GM12875 (cell line): ENCODE data around the gene CDH4.

Experiments
- H3K4me3 ChIP-seq: one replicate; pipeline ENCODE4 v1.5.1; 2011; ENCODE audit warnings: low read depth, low read length, control low read depth
- TF ChIP-seq, protein P1 (sequence below): IDR thresholded peaks from 2 replicates; pipeline ENCODE4 v1.5.1; 2011; ENCODE audit warnings: low read depth, mild to moderate bottlenecking, control low read depth, inconsistent platforms, low read length, moderate library complexity, borderline replicate concordance; ENCODE audit not compliant: insufficient read depth

Gene CDH4

DNA sequence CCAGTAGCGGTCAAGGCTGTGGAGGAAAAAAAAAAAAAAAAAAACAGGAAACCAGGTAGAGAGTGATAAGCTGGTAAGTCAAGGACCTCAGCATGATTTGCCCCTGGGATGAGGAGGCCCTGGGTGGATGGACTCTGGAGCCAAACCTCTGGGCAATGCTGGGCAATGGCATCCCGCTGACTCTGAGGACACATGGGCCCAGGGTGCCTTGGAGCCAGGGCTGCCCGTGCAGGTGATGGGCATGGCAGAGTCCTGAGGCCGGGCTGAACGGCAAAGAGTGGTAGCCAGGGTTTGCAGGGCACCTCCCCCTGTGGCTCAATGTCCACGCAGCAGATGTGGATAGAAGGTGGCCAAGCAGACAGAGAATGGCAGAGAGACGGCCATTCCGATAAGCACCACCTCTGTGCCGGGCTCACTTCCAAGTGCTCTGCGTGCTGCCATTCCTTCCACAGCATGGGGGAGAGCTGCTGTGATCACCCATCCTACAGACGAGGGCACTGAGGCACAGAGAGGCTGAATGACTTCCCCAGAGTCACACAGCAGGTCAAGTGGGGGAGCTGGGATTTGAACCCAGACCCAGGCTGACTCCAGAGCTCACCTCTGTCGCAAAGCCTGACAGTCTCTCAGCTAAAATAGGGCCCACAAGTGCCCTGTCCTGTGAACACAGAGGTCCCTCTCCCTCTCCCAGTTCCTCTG is 353.9 kb downstream of the CDH4 start:
- no peak overlapping the region for H3K4me3 ChIP-seq
- TF ChIP-seq, protein P1, sequence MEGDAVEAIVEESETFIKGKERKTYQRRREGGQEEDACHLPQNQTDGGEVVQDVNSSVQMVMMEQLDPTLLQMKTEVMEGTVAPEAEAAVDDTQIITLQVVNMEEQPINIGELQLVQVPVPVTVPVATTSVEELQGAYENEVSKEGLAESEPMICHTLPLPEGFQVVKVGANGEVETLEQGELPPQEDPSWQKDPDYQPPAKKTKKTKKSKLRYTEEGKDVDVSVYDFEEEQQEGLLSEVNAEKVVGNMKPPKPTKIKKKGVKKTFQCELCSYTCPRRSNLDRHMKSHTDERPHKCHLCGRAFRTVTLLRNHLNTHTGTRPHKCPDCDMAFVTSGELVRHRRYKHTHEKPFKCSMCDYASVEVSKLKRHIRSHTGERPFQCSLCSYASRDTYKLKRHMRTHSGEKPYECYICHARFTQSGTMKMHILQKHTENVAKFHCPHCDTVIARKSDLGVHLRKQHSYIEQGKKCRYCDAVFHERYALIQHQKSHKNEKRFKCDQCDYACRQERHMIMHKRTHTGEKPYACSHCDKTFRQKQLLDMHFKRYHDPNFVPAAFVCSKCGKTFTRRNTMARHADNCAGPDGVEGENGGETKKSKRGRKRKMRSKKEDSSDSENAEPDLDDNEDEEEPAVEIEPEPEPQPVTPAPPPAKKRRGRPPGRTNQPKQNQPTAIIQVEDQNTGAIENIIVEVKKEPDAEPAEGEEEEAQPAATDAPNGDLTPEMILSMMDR: no peak

DNA sequence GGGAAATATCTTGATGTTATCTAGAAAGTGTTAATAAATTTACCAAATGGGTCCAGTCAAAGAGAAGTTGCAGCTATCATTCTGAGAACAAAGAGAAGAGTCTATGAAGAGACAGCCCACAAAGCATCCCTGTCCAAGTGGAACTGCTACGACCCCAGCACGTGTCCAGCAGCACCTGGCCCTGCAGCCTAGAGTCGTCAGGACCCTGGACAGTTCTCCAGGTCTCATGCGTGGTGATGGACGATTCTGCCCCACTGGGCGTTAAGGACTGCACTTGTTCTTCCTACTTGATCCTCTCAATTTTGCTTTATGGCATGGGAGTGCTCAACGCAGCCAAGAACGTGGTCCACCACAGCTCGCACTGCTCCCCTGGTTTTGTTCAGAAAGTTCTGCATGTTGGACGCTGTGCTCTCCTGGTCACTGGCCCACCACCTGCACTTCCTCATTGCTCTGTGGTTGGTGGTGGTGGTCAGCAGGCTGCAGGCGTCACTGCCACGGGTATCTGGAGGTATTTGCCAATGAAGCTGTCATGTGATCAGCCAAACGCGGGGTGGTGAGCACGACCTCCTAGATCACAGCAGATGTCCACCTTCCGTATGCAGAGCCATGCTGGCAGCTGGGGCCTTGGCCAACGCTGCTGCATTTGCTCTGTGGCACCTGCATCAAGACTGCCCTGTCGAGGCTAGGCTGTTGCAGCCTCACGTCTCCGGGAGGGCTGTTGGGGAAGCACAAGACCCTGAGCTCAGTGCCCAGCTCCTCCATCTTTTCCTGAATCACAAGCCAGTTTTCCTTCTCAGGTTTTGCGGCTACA is 356.4 kb downstream of the CDH4 start:
- no peak overlapping the region for H3K4me3 ChIP-seq
- TF ChIP-seq, protein P1: no peak

DNA sequence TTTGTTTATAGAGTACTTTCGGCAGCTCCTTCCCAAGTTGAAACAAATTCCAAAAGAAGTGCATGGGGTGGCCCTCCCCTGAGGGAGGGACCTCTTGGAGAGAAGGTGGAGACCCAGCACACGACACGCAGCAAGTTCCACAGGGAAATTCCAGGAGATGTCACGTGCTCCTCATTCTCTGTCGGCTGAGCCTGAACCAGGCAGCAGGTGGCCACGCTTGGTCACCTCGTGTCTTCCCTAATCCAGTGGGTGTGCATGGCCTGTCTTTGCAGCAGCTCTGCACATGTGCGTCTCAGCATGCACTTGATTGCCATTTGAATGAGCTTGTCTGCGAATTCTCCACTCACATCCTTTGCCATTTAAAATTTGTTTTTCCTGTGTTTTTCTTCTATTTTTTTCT is 357.4 kb downstream of the CDH4 start:
- no peak overlapping the region for H3K4me3 ChIP-seq
- TF ChIP-seq, protein P1: no peak

DNA sequence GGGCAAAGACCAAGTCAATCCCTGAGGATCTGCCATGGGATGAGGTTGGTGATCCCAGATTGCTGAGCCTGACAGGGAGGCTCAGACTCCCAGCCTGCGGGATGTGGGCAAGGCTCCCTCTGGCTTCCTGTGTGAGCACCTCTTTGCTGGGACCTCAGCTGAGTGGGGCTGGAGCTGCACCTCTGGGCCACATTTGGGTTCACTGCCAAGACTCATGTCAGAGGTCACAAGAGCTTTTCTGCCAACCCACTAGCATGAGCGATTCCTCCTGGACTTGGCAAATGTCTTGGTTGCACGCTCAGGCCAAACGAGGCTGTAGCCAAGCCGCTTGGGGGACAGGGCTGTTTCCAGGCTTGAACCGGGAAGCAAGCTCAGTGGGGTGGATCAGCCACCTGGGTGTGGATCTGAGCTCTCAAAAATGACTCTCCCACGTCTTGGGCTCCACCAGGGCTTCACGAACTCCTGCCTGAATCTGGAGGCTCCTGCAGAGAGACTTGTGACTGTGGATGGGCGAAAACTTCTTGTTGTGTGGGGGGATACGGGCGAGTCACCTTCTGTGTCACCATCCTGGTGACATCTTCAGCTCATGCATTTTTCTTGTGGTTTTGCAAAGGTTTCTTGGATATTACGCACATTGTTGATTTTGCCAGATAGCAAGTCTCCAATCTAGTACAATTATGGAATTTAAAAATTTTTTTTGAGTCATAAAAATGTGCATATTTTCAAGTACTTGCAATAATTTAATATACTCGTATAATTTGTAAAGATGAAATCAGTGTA is 359.5 kb downstream of the CDH4 start:
- H3K4me3 ChIP-seq: no peak overlapping the region
- TF ChIP-seq, protein P1: no peak

DNA sequence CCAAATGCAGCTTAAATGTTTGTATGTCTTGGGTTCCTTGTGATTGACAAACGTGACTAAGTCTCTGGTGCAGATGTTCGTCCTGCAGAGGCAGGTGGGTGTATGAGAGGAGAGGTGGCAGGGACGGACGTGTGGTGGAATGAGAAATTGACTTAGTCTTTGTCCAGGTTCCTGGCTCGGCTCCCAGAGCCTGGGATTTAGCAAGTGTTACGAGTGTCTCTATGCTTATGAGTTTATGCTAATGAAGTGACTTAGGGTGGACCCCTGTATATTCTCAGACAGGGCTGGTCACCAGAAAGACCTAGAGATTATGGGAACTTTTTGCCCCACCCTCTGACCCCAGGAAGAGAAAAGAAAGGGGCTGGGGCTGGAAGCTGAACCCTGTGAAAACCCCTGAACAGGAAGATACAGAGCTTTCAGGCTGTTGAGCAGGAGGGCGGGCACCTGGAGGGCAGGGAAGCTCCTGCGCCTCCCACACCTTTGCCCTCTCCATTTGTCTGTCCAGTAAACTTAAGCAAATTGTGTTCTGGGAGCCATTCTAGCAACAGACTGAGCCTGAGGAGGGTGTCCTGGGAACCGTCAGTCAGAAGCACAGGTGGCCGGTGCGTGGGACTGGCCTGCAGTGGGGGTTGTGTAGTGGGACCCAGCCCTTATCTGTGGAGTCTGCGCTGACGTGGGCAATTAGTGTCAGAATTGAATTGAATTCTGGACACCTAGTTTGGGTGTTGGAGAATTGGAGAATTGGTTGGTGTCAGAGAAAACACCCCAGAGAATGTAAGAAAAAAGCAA is 362.1 kb downstream of the CDH4 start:
- no peak overlapping the region for H3K4me3 ChIP-seq
- TF ChIP-seq, protein P1: no peak

DNA sequence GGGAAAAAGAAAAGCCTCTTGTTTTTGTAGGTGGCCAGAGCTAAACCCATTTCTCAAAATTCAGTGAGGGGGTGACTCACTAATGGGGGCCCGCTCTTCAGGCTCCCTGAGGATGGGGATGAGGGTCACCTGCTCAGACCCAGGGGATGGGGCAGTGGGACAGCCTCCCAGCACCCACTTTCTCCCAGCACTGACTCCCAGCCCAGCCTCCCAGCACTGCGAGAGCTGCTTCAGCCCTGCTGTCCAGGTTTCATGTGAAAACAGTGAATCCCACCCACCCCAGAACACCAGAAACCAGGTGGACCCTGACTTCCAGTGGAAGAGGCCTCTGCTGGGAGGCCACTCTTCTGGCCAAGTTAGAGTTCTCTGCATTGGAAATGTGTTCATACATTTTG is 362.6 kb downstream of the CDH4 start:
- no peak overlapping the region for H3K4me3 ChIP-seq
- TF ChIP-seq, protein P1: no peak
